Cardiac fibroblast (primary cell): ENCODE results near the gene PDE4D.
A peak's percentile ranks its signal among the peaks of the same experiment; 100 is the strongest.

ENCODE experiments used
- DNase-seq, 2 donors: peaks; one replicate each; pipeline versions ENCODE4 v3.0.0 to v3.0.0-alpha.2; 2010; ENCODE audit warnings: low read depth in 2 of 2
- H3K4me3 ChIP-seq, 2 donors: replicated peaks in 1 of 2; 1 replicate in 1 of 2; 2 replicates in 1 of 2; pipeline ENCODE4 v1.5.1; 2011; ENCODE audit warnings: low read depth in 2 of 2, low read length in 2 of 2, mild to moderate bottlenecking in 2 of 2, moderate library complexity in 1 of 2
- TF ChIP-seq, protein P1 (sequence below): IDR thresholded peaks from one replicate; pipeline ENCODE4 v1.5.1; 2011; ENCODE audit warnings: low read depth, mild to moderate bottlenecking, low read length, inconsistent platforms

PDE4D gene

DNA sequence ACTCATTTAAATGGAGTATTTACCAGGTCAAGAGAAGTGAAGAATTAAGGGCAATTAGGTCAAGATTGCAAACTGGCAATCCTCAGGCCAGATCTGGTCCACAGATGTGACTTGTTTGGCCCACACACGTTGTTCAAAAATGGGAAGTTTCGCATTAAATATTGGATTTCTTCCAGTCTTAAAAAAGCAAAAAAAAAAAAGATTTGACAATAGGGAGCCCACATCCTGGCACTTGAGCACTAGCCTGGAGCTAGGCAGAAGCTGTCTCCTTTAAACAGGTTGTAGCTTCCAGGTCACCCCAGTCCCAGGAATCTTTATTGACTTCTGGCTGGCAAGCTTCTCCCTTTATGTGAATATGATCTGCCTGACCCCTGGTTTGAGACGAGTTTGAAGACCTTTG, 790.2 kb downstream of the PDE4D start:
- no peak overlapping the region for H3K4me3 ChIP-seq
- no peak for DNase-seq
- TF ChIP-seq, protein P1, sequence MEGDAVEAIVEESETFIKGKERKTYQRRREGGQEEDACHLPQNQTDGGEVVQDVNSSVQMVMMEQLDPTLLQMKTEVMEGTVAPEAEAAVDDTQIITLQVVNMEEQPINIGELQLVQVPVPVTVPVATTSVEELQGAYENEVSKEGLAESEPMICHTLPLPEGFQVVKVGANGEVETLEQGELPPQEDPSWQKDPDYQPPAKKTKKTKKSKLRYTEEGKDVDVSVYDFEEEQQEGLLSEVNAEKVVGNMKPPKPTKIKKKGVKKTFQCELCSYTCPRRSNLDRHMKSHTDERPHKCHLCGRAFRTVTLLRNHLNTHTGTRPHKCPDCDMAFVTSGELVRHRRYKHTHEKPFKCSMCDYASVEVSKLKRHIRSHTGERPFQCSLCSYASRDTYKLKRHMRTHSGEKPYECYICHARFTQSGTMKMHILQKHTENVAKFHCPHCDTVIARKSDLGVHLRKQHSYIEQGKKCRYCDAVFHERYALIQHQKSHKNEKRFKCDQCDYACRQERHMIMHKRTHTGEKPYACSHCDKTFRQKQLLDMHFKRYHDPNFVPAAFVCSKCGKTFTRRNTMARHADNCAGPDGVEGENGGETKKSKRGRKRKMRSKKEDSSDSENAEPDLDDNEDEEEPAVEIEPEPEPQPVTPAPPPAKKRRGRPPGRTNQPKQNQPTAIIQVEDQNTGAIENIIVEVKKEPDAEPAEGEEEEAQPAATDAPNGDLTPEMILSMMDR, result no peak

GRCh38 chr5:59102437-59102836, 791.1 kb downstream of the PDE4D start:
- TF ChIP-seq, protein P1, result no peak
- H3K4me3 ChIP-seq, result no peak overlapping the region
- DNase-seq, result no peak

GRCh38 chr5:59100875-59101274, 792.7 kb downstream of the PDE4D start:
- H3K4me3 ChIP-seq, result no peak overlapping the region
- TF ChIP-seq, protein P1, result no peak
- DNase-seq, result no peak

- no peak overlapping the region for H3K4me3 ChIP-seq
- TF ChIP-seq, protein P1, result no peak
Observed at GRCh38 chr5:59099995-59100345, 793.6 kb downstream of the PDE4D start.

GRCh38 chr5:59099270-59099994, 794.1 kb downstream of the PDE4D start:
- TF ChIP-seq, protein P1, result no peak
- no peak overlapping the region for H3K4me3 ChIP-seq
- peak; percentile 55 to 91 for DNase-seq

More at GRCh38 chr5:59099995-59100345, 793.6 kb downstream of the PDE4D start:
- no peak for DNase-seq

GRCh38 chr5:59098743-59099142, 794.8 kb downstream of the PDE4D start:
- DNase-seq, result no peak
- no peak overlapping the region for H3K4me3 ChIP-seq
- TF ChIP-seq, protein P1, result no peak

DNA sequence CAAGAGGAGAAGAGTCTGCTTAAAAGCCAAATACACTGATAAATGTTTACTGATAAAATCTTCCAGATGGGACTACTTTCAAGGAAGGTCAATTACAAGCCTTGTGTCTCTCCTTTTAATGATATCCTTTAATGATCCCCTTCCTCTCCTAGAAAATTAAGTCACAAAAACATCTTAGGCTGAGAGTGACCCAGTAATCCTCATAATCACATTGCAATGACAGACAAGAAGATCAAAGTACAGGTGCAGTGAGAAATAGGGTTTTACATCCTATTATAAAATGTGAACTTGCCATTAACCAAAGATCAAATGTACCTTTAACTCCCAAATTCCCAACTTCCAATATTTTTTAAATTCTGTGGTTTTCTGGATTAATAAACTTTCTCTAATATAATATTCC, 795.8 kb downstream of the PDE4D start:
- TF ChIP-seq, protein P1, result no peak
- no peak overlapping the region for H3K4me3 ChIP-seq
- DNase-seq, result no peak
